ENCODE measurements around the gene DDX23.

- TF ChIP-seq CTCF (IDR thresholded peaks at IDR 0.05) (no peak), POLR2AphosphoS2 (conservative IDR thresholded peaks at IDR 0.05; ENCODE audit: low read length) (no peak), JUN (IDR thresholded peaks at IDR 0.05) (no peak), EHMT2 (IDR thresholded peaks at IDR 0.05; ENCODE audit: low read depth) (no peak), RFX5 (IDR thresholded peaks at IDR 0.05) (no peak), REST (IDR thresholded peaks at IDR 0.05) (no peak), MAFK (IDR thresholded peaks at IDR 0.05; ENCODE audit: partially characterized antibody) (no peak), POLR2A (IDR thresholded peaks at IDR 0.05; ENCODE audit: low read length) (no peak), RNF2 (IDR thresholded peaks at IDR 0.05; ENCODE audit: borderline replicate concordance, low read depth) (no peak)
- TF ChIP-seq, protein P1, sequence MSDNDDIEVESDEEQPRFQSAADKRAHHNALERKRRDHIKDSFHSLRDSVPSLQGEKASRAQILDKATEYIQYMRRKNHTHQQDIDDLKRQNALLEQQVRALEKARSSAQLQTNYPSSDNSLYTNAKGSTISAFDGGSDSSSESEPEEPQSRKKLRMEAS (IDR thresholded peaks at IDR 0.05) = no peak
- TF ChIP-seq, protein P2, sequence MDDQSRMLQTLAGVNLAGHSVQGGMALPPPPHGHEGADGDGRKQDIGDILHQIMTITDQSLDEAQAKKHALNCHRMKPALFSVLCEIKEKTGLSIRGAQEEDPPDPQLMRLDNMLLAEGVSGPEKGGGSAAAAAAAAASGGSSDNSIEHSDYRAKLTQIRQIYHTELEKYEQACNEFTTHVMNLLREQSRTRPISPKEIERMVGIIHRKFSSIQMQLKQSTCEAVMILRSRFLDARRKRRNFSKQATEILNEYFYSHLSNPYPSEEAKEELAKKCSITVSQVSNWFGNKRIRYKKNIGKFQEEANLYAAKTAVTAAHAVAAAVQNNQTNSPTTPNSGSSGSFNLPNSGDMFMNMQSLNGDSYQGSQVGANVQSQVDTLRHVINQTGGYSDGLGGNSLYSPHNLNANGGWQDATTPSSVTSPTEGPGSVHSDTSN (IDR thresholded peaks at IDR 0.05) = no peak
Measured at GRCh38 chr12:48824112-48824511, 27.9 kb downstream of the DDX23 start.
